Daoy (cell line): ENCODE measurements around the gene NEDD9. TPM values are rescaled to one million over a fixed set of nuclear protein-coding genes. Genes with fewer than 3 reads are reported as not detected.

ENCODE experiments used
- DNase-seq: peaks from one replicate; pipeline ENCODE4 v3.0.0-alpha.2; 2015; ENCODE audit warnings: low read depth
- total RNA-seq: library from RNA; depleted of rRNA; stranded (reverse); fragments of >200 nt; shearing (Covaris generic); gene quantifications from 2 replicates; pipeline ENCODE4 v1.2.3, GENCODE V29; 2014

Gene NEDD9
- total RNA-seq, 1 experiment from 2014 or later = 20.5 TPM

GRCh38 chr6:11260249-11261038 lies 28.0 kb upstream of the NEDD9 start:
- DNase-seq = no peak

GRCh38 chr6:11258260-11259237 lies 26.1 kb upstream of the NEDD9 start:
- no peak for DNase-seq

GRCh38 chr6:11255610-11256009 lies 23.1 kb upstream of the NEDD9 start:
- DNase-seq = no peak

- no peak for DNase-seq
Observed at GRCh38 chr6:11253594-11253993, 21.1 kb upstream of the NEDD9 start.

- peak; percentile 71 for DNase-seq
Observed at GRCh38 chr6:11251553-11252360, 19.3 kb upstream of the NEDD9 start.

- no peak for DNase-seq
Observed at GRCh38 chr6:11250108-11250507, 17.6 kb upstream of the NEDD9 start.

GRCh38 chr6:11248974-11249761 lies 16.7 kb upstream of the NEDD9 start:
- no peak for DNase-seq

GRCh38 chr6:11246722-11247121 lies 14.3 kb upstream of the NEDD9 start:
- no peak for DNase-seq

- no peak for DNase-seq
Observed at GRCh38 chr6:11245381-11246256, 13.2 kb upstream of the NEDD9 start.

- DNase-seq = no peak
Observed at GRCh38 chr6:11244387-11245126, 12.1 kb upstream of the NEDD9 start.

GRCh38 chr6:11243861-11244260 lies 11.4 kb upstream of the NEDD9 start:
- DNase-seq = no peak

GRCh38 chr6:11242711-11243110 lies 10.2 kb upstream of the NEDD9 start:
- no peak for DNase-seq

GRCh38 chr6:11241793-11242201 lies 9.3 kb upstream of the NEDD9 start:
- DNase-seq = peak; percentile 46

- DNase-seq = no peak
Observed at GRCh38 chr6:11241154-11241792, 8.8 kb upstream of the NEDD9 start.

GRCh38 chr6:11237956-11238355 lies 5.5 kb upstream of the NEDD9 start:
- no peak for DNase-seq

GRCh38 chr6:11237428-11237827 lies 5.0 kb upstream of the NEDD9 start:
- no peak for DNase-seq

- DNase-seq = no peak
Observed at GRCh38 chr6:11236915-11237314, 4.4 kb upstream of the NEDD9 start.

- peak; percentile 59 for DNase-seq
Observed at GRCh38 chr6:11236076-11236750, 3.7 kb upstream of the NEDD9 start.
